Measurements from ENCODE around the gene FERMT3.

FERMT3 gene

DNA sequence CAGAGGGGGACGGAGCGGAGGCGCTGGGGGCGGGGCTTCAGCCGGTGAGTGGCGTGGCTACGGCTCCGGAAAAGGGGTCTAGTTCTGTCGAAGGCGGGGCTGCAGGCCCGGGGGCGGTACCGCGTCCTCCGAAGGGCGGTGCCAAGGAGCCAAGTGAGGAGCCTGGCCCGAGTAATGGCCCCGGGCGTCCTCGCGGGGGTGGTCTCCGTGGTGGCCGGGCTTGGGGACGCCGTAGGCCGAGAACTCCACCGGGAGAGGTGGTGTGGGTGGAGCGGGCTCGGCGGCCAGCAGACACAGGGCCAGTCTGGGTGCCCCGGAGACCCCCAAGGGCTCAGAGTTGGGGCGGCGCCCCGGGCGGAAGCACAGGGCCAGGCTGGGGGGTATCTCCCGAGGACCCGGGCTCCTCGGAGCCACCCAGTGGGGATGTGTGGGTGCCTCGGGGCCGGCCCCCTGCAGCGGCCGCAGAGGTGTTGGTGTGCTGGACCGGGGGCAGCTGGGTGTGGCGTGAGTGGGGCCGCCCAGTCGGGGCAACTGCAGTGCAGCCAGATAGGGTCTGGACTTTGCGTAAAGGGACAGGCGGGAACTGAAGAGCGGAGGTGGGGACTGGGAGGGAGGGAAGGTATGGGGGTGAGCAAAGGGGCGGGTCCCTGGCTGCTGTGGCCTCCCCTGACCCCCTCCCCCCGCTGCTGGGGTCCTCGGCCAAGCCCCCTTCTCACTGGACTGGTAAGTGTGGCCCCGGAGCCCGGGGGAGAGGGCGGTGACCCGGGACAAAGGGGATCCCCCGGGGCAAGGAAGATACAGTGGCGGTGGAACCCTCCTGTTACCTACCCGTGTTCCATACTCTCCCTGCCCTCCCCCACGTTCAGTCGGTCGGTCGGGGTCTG lies 35.2 kb downstream of the FERMT3 start:
- TF ChIP-seq GATA2 (IDR thresholded peaks at IDR 0.05; ENCODE audit: low read depth, low read length), result no peak
- no peak for TF ChIP-seq GATA3 (IDR thresholded peaks at IDR 0.05; ENCODE audit: low read depth, low read length)

GRCh38 chr11:64243236-64243854 lies 36.8 kb downstream of the FERMT3 start:
- no peak for TF ChIP-seq GATA2 (IDR thresholded peaks at IDR 0.05; ENCODE audit: low read depth, low read length)
- TF ChIP-seq GATA3 (IDR thresholded peaks at IDR 0.05; ENCODE audit: low read depth, low read length), result no peak

DNA sequence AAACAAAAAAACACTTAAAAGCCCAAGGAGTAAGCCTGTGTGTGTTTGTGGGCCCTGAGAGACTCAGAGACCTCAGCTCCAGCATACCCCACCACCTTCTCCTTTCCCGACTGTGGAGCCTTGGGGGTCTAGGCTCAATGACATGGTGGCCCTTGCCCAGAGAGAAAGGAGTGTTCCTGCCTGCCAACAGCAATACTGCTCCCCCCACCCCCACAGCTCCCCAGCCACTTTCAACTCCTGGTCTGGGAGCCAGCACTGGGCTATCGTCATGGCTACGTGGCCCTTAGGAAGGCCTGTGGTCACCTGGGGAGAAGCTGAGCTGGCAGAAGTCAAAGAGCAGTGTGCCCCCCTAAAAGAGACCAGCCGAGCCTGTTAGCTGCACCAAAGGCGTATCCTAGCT lies 37.6 kb downstream of the FERMT3 start:
- TF ChIP-seq GATA2 (IDR thresholded peaks at IDR 0.05; ENCODE audit: low read depth, low read length) (no peak), GATA3 (IDR thresholded peaks at IDR 0.05; ENCODE audit: low read depth, low read length) (no peak)

DNA sequence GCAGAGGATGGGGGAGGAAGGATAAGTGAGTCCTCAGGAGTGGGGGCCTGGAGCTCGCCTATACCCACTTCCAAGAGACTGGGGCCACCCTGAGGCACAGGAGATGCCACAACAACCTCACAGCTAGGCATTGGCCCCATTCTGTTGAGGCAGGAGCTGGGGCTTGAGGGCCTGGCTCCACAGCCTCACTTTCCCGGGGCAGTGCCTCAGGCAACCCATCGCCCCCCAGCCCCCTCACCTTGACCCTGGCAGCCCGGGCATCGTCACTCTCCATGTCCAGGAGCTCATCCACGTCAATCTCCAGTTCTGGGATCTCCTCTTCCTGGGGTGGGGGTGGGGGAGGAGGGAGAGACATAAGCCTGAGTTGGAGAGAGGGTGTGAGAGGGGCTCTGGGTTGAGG lies 38.4 kb downstream of the FERMT3 start:
- TF ChIP-seq GATA3 (IDR thresholded peaks at IDR 0.05; ENCODE audit: low read depth, low read length), result no peak
- no peak for TF ChIP-seq GATA2 (IDR thresholded peaks at IDR 0.05; ENCODE audit: low read depth, low read length)

GRCh38 chr11:64245401-64245796 lies 38.9 kb downstream of the FERMT3 start:
- TF ChIP-seq GATA2 (IDR thresholded peaks at IDR 0.05; ENCODE audit: low read depth, low read length), result no peak
- no peak for TF ChIP-seq GATA3 (IDR thresholded peaks at IDR 0.05; ENCODE audit: low read depth, low read length)

DNA sequence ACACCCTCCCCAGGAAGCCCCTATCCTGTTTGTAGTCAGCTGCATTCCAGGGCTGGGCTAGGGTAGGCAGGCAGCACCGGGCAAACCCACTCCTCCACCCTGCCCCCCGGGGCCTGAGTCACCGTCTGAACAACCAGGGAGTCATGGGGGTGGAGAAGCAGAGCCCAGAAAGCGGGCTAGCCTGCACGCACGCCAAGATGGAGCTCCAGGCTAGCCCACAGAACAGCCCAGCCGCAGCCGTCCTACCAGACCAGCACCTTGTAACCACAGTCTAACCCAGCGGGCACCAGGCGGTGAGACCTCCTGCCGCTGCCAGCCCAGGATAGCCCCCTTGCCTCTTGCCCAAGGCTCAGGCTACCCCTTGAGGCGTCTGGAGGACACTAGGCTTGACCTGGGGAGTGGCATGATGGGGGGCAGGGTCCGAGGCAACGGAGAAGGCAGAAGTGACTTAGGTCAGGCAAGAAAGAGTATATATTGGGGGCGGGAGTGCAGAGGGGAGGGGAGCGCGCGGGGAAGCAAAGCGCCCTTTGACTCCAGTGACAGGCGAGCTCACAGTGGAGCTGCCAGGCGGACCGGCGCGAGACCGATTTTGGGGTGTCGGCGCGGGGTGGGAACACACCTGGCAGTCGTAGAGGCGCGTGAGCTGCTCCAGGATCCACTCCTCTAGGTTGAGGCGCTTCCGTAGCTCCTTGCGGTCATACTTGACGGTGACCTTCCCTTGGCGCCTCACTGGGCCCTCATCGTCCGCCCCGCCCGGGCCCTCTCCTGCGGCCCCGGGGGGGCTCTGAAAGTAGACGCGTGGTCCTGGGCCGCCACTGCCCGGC lies 39.5 kb downstream of the FERMT3 start:
- TF ChIP-seq GATA3 (IDR thresholded peaks at IDR 0.05; ENCODE audit: low read depth, low read length), result no peak
- no peak for TF ChIP-seq GATA2 (IDR thresholded peaks at IDR 0.05; ENCODE audit: low read depth, low read length)

DNA sequence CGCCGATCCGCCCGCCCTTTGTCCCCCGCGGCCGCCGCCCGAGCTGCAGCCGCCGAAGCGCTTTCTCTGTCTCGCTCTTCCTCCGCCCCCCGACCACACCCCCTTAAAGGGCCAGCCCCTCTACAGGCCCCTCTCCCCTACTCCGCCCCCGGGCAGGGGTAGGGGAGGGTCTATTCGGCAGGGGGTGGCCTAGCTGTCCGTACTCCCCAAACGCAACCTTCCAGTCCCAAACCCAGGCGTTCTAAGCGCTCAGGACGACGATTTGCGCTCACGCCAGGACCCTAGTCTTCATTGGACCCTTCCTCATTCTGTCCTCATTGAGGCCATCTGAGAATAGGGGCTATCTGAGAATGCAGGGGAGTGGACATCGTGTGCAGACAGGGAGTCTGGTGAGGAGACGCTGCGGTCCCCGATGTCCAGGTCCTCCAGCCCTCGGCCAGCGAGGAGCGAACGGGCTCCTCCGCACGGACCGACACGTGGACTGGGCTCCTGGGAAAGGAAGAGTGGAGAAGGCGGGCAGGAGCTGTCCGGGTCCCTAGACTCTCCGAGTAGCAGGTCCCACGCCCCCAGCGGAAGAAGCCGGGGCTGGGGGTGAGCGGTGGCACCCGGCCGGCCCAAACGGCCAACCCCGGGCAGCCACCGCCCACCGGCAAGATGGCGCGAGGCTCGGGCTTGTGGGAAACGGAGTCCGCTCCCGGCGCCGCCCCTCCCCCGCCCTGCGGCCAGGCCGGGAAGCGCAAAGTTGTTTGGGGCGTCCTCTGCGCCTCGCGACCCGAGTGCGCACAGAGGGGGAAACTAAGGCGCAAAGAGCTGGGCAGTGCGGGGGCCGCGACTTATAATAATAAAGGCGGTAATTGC lies 40.6 kb downstream of the FERMT3 start, which contains the start of gene PPP1R14B:
PPP1R14B (minus strand) TSS at position 73 of the 858 bp plus-strand sequence. CDS start 270 bp downstream, outside the sequence.
- no peak for TF ChIP-seq GATA3 (IDR thresholded peaks at IDR 0.05; ENCODE audit: low read depth, low read length)
- no peak for TF ChIP-seq GATA2 (IDR thresholded peaks at IDR 0.05; ENCODE audit: low read depth, low read length)

GRCh38 chr11:64247729-64248531 lies 41.4 kb downstream of the FERMT3 start:
- TF ChIP-seq GATA2 (IDR thresholded peaks at IDR 0.05; ENCODE audit: low read depth, low read length), result no peak
- TF ChIP-seq GATA3 (IDR thresholded peaks at IDR 0.05; ENCODE audit: low read depth, low read length), result no peak

GRCh38 chr11:64248578-64248977 lies 42.1 kb downstream of the FERMT3 start:
- TF ChIP-seq GATA3 (IDR thresholded peaks at IDR 0.05; ENCODE audit: low read depth, low read length) (no peak), GATA2 (IDR thresholded peaks at IDR 0.05; ENCODE audit: low read depth, low read length) (no peak)

DNA sequence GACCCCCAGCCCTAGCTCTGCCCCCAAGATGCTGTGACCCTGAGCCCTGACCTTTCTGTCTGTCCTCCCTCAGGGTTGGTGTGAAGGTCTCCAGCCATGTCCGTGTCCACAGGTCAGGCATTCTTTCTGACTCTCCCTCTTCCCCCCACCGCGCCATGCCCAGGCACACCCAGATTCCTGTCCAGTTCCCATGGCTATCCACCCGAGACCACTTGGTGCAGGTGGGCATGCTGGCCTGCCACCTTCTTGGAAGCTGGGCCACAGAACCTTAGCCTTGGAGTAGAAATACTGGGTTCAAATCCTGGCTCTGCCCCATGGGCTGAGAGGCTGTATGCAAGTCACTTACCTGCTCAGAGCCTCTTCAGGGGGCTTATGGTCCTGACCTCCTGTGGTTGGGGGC lies 42.5 kb downstream of the FERMT3 start:
- TF ChIP-seq GATA3 (IDR thresholded peaks at IDR 0.05; ENCODE audit: low read depth, low read length), result no peak
- no peak for TF ChIP-seq GATA2 (IDR thresholded peaks at IDR 0.05; ENCODE audit: low read depth, low read length)

DNA sequence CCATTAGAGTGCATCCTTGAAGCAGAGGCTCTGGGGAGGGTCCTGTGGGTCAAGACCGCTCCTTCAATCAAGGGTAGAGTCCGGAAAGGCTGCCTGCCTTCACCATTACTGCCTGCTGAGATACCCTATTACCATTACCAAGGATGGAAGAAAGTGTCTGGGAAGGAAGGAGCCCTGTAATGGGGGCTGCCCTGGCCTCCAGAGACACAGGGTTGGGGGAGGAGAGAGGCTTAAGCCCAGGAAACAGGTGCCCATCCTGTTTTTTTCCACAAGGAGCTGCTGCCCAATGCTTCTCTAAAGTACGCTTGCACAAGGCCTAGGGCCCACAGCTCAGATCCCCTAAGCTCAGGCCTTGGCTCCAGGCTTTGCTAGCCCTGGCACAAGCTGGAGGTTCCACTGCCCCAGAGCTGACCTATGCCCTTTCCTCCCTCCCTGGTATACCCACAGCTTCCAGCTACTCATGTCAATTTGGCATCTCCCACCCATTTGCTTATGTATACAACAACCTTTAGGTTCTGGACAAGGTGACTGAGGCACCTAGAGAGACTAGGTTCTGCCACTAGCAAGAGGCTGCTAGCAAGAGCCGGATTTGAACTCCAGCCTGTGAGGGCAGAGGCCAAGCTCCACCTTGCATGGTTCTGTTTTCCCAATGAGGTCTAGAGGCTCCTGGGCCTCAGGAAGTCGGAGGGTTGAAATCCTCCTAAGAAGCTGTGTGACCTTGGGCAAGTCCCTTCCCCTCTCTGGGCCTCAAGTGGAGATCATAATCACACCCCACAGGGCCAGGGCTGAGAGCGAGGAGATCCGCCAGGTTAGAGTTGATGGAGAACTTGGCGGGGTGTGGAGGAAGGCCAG lies 43.3 kb downstream of the FERMT3 start:
- peak; percentile 36; the same call in 1 of the 2 replicates for TF ChIP-seq GATA2 (IDR thresholded peaks at IDR 0.05; ENCODE audit: low read depth, low read length)
- no peak for TF ChIP-seq GATA3 (IDR thresholded peaks at IDR 0.05; ENCODE audit: low read depth, low read length)

Data from SH-SY5Y (cell line).